Glomerular endothelial cell (primary cell): ENCODE results near the gene PPM1M. TPM values are rescaled to one million over a fixed set of nuclear protein-coding genes. Genes with fewer than 3 reads are reported as not detected.

ENCODE experiments used
- DNase-seq: peaks from one replicate; pipeline ENCODE4 v3.0.0-alpha.2; 2011; ENCODE audit warnings: low read depth, low spot score; ENCODE audit errors: extremely low read depth
- total RNA-seq: library from RNA; depleted of rRNA; stranded (reverse); fragments of >200 nt; gene quantifications from 2 replicates; pipeline ENCODE4 v1.2.3, GENCODE V29; 2015

The PPM1M gene
- 7.4 and 10.4 TPM in 2 replicates for total RNA-seq

DNA sequence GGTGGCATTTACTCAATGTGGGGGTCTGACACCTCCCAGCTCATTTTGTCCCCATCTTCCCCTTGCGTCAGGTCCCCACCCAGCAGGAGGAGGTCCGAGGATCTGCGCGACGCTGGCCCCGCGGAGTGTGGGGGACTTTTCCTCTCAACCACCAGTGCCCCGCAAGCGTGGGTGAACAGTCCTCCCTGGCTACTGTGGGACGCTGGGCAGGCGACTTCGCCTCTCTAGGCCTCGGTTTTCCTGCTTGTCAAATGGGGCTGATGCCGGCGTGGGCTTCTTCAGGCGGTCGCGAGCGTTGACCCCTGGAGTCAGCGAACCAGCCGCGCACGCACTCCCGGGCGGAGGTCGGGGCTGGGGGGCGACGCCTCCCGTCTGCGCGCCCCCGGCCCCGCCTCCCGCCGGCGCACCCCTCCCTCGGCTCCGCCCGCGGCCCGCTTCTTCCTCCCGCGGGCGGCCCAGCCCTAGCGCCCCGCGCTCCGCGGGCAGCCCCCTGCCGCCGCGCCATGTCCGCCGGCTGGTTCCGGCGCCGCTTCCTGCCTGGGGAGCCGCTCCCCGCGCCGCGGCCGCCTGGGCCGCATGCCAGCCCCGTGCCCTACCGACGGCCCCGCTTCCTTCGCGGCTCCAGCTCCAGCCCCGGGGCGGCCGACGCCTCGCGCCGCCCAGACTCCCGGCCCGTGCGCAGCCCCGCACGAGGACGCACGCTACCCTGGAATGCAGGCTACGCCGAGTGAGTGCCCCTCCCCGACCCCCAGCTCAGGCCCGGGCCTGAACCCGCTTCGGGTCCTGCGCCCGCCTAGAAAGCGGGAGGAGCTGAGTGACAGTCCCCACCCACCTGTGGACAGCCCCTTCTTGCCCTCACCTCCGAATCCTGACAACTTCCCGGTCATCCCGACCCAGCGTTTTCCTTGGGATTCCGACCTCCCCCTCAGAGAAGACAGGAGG lies at the start of gene PPM1M:
TSS of gene PPM1M (plus strand) at position 438 of the 942 bp plus-strand sequence. CDS start at position 504, 66 bp downstream.
- no peak for DNase-seq

DNA sequence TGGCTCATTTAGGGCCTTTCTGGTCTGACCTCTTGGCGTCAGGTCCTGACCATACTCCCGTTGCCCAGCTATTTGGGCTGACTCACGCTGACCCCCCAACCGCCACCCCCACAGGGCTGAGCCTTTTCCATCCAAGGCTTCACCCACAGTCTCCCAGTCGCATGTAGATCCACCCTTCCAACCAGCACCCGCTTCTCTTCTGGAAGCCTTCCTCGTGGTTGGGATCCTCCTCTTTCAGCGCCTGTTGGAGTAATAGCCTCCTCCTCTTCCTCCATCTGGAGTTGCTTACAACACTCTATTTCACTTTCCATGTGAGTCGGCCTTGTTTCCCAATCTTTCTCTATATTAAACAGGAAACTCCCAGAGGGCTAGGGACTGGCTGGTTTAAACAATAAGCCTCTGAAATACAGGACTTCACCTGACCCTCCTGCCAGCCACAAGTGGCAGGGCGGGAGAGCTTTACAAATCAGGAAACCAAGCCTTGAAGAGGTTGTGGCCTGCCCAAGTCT lies 49.7 kb upstream of the PPM1M start:
- no peak for DNase-seq

- no peak for DNase-seq
Measured at GRCh38 chr3:52196977-52197376, 48.6 kb upstream of the PPM1M start.

DNA sequence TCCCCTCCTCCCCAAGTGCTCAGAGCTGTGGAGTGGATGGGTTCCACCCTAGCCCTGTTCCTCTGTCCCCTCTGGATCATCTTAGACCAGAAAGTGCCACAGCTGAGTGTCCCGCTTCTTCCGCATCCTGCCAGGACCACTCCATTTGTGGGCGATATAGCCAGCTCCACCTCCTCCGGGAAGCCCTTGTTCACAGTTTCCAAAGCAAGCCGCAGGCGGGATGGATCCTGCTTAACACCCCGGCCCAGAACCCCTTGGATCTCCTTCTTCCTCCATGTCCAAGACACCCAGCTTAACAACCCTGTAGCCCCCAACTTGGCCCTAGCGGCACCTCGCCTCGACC lies 48.1 kb upstream of the PPM1M start:
- DNase-seq: no peak

DNA sequence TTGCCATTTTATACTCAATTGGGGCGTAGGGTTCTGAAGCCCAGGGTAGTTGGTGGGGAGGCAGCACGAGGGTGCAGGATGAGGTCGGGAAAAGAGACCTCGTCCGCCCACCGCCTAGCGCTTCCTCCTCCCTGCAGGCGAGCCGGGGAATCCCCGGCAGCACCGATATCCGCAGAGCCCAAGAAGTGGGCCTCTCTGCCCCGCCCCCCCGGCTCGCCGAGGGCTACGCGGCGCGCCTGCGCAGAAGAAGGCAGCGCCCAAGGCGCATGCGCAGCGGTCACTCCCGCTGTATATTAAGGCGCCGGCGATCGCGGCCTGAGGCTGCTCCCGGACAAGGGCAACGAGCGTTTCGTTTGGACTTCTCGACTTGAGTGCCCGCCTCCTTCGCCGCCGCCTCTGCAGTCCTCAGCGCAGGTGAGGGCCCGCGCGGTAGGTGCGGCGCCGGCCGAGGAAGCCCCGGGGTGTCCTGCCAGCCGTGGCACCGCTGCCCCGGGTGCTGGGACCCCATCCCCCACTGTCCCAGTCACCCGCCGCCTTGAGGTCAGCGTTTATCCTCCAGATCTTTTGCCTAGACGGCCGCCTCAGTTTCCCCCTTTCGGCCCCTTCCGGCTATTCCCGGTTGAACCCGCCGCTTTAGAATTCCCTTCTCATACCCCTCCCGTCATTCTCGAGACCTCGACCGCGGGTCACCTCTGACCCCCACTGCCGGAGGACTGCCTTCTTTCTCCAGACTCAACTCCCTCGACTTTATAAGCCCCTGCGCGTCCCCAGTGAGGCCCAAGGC lies 47.5 kb upstream of the PPM1M start, which contains the start of gene ALAS1:
TSS of gene ALAS1 (plus strand) at position 319 of the 784 bp plus-strand sequence. CDS start 1,082 bp downstream, outside the sequence.
- no peak for DNase-seq

DNA sequence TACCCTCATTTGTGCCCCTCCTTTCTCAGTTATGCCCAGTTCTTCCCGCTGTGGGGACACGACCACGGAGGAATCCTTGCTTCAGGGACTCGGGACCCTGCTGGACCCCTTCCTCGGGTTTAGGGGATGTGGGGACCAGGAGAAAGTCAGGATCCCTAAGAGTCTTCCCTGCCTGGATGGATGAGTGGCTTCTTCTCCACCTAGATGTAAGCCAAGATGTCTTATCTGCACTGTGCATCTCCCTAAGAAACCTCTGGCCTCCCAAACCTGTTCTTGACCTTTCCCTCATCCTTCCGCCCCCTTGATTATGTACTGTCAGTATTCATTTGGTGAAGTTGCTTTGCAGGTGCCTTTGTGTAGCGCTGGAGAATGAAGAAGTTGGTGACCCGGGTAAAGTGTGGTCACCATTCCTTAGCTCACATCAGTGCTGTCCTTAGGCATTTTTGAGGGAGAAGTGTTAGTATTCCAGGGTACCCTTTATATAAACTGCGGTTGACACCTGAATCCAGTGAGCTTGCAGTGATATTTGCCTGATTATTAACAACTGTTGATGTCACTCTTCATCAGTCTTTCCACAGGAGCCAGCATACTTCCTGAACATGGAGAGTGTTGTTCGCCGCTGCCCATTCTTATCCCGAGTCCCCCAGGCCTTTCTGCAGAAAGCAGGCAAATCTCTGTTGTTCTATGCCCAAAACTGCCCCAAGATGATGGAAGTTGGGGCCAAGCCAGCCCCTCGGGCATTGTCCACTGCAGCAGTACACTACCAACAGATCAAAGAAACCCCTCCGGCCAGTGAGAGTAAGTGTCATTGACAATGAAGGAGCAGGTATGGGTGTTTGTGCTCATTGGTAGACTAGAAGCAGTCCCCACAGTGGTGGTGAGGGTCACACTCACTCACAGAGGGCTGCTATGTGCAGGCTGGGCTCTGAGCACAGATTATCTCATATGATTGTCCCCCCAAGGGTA lies 46.6 kb upstream of the PPM1M start:
- no peak for DNase-seq

DNA sequence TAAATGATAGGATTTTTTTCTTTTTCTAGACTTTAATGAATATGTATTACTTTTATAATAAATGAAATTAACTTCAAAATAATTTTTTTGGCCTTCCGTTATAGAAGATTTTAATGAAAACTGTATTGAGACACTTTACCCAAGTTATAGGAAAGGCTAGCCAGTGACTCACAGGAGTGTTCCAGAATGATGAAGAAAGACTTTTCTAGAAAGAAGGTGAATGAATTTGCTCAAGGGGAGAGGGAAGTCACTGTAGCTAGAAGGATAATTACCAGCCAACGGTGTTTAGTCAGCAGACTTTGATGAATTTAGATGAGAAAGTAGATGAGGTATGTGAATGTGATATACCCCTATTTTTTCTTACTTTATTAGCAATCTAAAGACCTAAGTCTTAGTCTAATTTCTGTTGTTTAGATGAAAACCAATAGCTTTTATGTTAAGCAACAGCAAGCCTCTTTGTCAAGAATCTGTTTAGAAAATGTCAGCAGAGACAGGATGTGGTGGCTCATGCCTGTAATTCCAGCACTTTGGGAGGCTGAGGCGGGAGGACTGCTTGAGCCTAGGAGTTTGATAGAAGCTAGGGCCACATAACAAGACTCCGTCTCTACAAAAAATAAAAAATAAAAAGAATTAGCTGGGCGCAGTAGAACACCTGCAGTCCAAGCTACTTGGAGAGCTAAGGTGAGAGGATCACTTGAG lies 44.4 kb upstream of the PPM1M start:
- no peak for DNase-seq

DNA sequence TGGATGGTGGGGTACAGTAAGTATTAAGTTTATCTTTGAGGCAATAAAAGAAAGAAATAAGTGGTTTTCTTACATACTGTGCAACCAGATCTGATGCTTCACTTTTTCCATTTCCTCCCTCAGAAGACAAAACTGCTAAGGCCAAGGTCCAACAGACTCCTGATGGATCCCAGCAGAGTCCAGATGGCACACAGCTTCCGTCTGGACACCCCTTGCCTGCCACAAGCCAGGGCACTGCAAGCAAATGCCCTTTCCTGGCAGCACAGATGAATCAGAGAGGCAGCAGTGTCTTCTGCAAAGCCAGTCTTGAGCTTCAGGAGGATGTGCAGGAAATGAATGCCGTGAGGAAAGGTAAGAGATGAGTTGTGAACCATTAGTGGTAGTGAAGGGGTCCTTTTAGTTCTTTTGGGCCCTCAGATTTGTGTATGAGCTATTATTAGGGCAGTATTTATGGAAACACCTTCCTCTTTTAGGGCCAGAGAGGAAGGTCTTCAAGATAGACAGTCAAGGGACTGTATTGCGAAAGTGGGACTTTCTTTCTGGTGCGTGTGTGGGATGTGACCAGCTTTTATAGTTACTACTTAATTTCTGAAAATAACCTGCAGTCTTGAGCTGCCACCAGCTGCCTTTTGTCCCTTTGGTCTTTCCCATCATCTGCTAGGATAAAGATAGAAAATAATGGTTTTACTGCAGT lies 43.0 kb upstream of the PPM1M start:
- no peak for DNase-seq

- no peak for DNase-seq
Measured at GRCh38 chr3:52203701-52204100, 41.9 kb upstream of the PPM1M start.

GRCh38 chr3:52204337-52205073 lies 41.1 kb upstream of the PPM1M start:
- no peak for DNase-seq

- no peak for DNase-seq
Measured at GRCh38 chr3:52205727-52206372, 39.7 kb upstream of the PPM1M start.

DNA sequence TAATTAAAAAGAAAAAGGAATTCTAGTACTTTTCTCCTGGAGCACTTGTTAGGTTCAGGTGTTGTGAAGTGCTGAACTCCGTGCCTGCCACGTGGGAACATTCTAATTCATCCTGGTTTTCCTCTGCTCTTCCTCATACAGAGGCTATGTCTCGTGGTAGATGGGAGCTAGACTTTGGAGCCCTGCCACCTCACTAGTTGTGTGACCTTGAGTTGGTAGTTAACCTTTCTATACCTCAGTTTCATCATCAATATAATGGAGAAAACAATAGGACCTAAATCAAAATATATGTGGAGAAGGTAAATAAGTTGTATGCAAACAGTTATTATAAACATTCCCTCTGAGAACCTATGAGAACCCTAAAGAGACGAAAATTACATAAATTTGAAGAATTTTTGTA lies 37.0 kb upstream of the PPM1M start:
- no peak for DNase-seq

GRCh38 chr3:52210037-52210436 lies 35.5 kb upstream of the PPM1M start:
- DNase-seq: no peak

DNA sequence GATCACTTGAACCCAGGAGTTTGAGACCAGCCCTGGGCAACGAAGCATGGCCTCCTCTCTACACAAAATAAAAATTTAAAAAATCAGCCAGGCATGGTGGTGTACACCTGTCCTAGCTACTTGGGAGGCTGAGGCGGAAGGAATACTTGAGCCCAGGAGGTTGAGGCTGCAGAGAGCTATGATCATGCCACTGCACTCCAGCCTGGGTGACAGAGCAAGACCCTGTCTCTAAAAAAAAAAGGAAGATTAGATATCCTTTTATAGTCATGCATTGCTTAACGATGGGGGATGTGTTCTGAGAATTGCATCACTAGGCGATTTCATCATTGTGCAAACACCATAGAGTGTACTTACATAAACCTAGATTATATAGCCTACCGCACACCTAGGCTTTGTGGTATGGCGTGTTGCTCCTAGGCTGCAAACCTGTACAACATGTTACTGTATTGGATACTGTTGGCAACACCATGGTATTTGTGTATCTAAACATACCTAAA lies 35.0 kb upstream of the PPM1M start:
- DNase-seq: no peak

DNA sequence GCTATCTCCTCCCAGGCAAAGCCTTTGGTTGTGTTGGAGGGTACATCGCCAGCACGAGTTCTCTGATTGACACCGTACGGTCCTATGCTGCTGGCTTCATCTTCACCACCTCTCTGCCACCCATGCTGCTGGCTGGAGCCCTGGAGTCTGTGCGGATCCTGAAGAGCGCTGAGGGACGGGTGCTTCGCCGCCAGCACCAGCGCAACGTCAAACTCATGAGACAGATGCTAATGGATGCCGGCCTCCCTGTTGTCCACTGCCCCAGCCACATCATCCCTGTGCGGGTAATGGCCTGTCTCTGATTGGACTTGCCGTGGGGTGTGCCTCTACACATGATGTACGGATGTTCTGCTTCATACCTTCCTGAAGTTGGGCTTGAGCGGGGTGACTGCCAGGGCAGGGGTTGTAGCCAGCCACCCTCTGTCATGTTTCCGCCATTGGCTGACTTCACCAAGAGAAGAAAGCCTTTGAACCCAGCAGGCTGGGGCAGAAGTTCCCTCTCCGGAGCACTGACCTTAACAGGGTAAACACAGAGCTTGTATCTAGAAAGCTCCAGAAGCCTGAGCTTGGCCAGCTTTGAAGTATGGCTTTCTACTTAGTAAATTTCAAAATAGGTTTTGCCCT lies 34.2 kb upstream of the PPM1M start:
- no peak for DNase-seq

DNA sequence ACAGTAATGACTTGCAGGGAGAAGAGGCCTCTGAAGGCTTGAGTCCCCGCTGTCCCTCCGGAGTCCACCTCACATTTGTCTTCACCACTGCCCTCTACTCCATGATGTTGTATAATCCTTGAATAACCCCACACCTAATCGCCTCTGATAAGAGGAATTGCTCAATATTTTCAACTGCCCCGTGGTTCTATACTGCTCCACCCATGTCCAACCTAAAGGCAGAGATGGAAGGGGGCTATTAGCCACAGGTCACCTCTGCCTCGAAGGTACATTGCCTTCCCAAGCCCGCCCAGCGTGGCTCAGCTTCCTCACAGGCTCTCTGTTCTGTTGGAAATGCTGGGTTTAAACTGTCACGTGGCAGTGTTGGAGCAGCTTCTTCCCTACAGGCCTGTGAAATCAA lies 32.6 kb upstream of the PPM1M start:
- DNase-seq: no peak

- no peak for DNase-seq
Measured at GRCh38 chr3:52213901-52214300, 31.7 kb upstream of the PPM1M start.
